ENCODE measurements around the gene OAT. TPM values are rescaled to one million over a fixed set of nuclear protein-coding genes. Genes with fewer than 3 reads are reported as not detected.

The OAT gene
- total and polyA plus RNA-seq, 7 donors: 37.9 to 147 (median 117) TPM

- Histone ChIP-seq H3K4me3 (no peak overlapping the region), H3K4me1 (peaks cover 0 to 10% (median 5%) of the 10 kb centered on the region in 4 donors), H3K9me3 (no peaks in the 10 kb centered on the region), H3K36me3 (no peaks in the 10 kb centered on the region), H3K27ac (no peak overlapping the region), H3K27me3 (peaks cover 0 to 7% (median 0%) of the 10 kb centered on the region in 3 donors)
- DNase-seq: no peak
- TF ChIP-seq POLR2A (IDR thresholded peaks at IDR 0.05) (no peak), EP300 (IDR thresholded peaks at IDR 0.05) (no peak), CTCF (IDR thresholded peaks at IDR 0.05) (no peak), POLR2AphosphoS5 (IDR thresholded peaks at IDR 0.05) (no peak)
- intact Hi-C loops (cut with DNase I): no loop called here
- 20 to 64% methylated on average over 1 of the region's 1 CpG for WGBS, 2 donors
Measured at GRCh38 chr10:124459395-124459794, 40.7 kb upstream of the OAT start.

- H3K9me3 ChIP-seq: no peaks in the 10 kb centered on the region
- no peak for DNase-seq
Measured at GRCh38 chr10:124458889-124459288, 40.2 kb upstream of the OAT start.

GRCh38 chr10:124458473-124458872, 39.8 kb upstream of the OAT start:
- Histone ChIP-seq H3K4me3 (no peak overlapping the region), H3K27ac (no peak overlapping the region), H3K36me3 (no peaks in the 10 kb centered on the region), H3K27me3 (peaks cover 0 to 16% (median 5%) of the 10 kb centered on the region in 3 donors), H3K9me3 (no peaks in the 10 kb centered on the region), H3K4me1 (peaks cover 0 to 10% (median 5%) of the 10 kb centered on the region in 4 donors)
- intact Hi-C loops (cut with DNase I): no loop called here
- TF ChIP-seq POLR2A (IDR thresholded peaks at IDR 0.05) (no peak), CTCF (IDR thresholded peaks at IDR 0.05) (no peak), POLR2AphosphoS5 (IDR thresholded peaks at IDR 0.05) (no peak), EP300 (IDR thresholded peaks at IDR 0.05) (no peak)
- 90 to 92% methylated on average over 4 of the region's 4 CpGs for WGBS, 2 donors
- DNase-seq: no peak

More at GRCh38 chr10:124458889-124459288, 40.2 kb upstream of the OAT start:
- Histone ChIP-seq H3K36me3 (no peaks in the 10 kb centered on the region), H3K27ac (no peak overlapping the region), H3K4me1 (peaks cover 0 to 10% (median 5%) of the 10 kb centered on the region in 4 donors), H3K27me3 (peaks cover 0 to 12% (median under 1%) of the 10 kb centered on the region in 3 donors), H3K4me3 (no peak overlapping the region)
- WGBS, 2 donors: 74 to 80% methylated on average over 2 of the region's 2 CpGs
- TF ChIP-seq CTCF (IDR thresholded peaks at IDR 0.05) (no peak), POLR2AphosphoS5 (IDR thresholded peaks at IDR 0.05) (no peak), EP300 (IDR thresholded peaks at IDR 0.05) (no peak), POLR2A (IDR thresholded peaks at IDR 0.05) (no peak)
- intact Hi-C loops (cut with DNase I): no loop called here

GRCh38 chr10:124455441-124455840, 36.7 kb upstream of the OAT start:
- Histone ChIP-seq H3K9me3 (no peaks in the 10 kb centered on the region), H3K36me3 (no peaks in the 10 kb centered on the region), H3K27ac (no peak overlapping the region), H3K27me3 (peaks cover 7 to 45% (median 25%) of the 10 kb centered on the region in 3 donors), H3K4me1 (no peaks in the 10 kb centered on the region), H3K4me3 (no peak overlapping the region)
- DNase-seq: no peak
- no peak for TF ChIP-seq CTCF (IDR thresholded peaks at IDR 0.05)
- no peak for TF ChIP-seq POLR2AphosphoS5 (IDR thresholded peaks at IDR 0.05)
- TF ChIP-seq EP300 (IDR thresholded peaks at IDR 0.05): no peak
- no peak for TF ChIP-seq POLR2A (IDR thresholded peaks at IDR 0.05)
- intact Hi-C loops (cut with DNase I): no loop called here
- WGBS, 2 donors: 68 to 76% methylated on average over 7 of the region's 7 CpGs
